GM12873 (cell line): ENCODE measurements around the gene GPR135.

Source experiments
- TF ChIP-seq, protein P1 (sequence below): IDR thresholded peaks from 2 replicates; pipeline ENCODE4 v1.5.1; 2012; ENCODE audit warnings: low read depth, mild to moderate bottlenecking, moderate library complexity, low read length, control low read depth; ENCODE audit not compliant: insufficient read depth; ENCODE audit errors: missing control alignments

The GPR135 gene, protein sequence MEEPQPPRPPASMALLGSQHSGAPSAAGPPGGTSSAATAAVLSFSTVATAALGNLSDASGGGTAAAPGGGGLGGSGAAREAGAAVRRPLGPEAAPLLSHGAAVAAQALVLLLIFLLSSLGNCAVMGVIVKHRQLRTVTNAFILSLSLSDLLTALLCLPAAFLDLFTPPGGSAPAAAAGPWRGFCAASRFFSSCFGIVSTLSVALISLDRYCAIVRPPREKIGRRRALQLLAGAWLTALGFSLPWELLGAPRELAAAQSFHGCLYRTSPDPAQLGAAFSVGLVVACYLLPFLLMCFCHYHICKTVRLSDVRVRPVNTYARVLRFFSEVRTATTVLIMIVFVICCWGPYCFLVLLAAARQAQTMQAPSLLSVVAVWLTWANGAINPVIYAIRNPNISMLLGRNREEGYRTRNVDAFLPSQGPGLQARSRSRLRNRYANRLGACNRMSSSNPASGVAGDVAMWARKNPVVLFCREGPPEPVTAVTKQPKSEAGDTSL

GRCh38 chr14:59465316-59466135 is at the start of gene GPR135:
GPR135 (minus strand) TSS chr14:59465380; CDS start chr14:59465226, 154 bp downstream.
- TF ChIP-seq, protein P1, sequence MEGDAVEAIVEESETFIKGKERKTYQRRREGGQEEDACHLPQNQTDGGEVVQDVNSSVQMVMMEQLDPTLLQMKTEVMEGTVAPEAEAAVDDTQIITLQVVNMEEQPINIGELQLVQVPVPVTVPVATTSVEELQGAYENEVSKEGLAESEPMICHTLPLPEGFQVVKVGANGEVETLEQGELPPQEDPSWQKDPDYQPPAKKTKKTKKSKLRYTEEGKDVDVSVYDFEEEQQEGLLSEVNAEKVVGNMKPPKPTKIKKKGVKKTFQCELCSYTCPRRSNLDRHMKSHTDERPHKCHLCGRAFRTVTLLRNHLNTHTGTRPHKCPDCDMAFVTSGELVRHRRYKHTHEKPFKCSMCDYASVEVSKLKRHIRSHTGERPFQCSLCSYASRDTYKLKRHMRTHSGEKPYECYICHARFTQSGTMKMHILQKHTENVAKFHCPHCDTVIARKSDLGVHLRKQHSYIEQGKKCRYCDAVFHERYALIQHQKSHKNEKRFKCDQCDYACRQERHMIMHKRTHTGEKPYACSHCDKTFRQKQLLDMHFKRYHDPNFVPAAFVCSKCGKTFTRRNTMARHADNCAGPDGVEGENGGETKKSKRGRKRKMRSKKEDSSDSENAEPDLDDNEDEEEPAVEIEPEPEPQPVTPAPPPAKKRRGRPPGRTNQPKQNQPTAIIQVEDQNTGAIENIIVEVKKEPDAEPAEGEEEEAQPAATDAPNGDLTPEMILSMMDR = no peak

- TF ChIP-seq, protein P1 = peak; percentile 66
Observed at GRCh38 chr14:59511916-59512575, 46.9 kb upstream of the GPR135 start.

GRCh38 chr14:59510966-59511365 is 45.8 kb upstream of the GPR135 start:
- TF ChIP-seq, protein P1 = no peak

GRCh38 chr14:59510001-59510400 is 44.8 kb upstream of the GPR135 start:
- TF ChIP-seq, protein P1 = no peak

DNA sequence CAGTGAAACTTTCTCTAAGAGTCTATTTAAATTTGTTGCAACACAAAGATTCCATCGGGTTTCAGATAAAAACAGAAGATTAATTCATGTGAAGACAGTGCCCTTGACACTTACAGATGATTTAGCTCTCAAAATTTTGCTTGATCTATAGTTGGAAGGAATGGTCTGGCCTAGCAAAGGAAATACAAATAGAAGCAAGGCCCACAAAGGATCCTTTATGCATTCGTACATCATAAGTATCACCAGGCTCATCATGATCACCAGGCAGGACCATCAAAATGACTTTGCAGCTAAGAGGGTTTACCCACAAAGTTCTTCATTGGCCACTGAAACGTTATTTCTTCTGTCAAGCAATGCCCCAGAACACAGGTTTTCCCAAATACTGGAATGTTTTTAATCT is 43.9 kb upstream of the GPR135 start:
- TF ChIP-seq, protein P1 = no peak

DNA sequence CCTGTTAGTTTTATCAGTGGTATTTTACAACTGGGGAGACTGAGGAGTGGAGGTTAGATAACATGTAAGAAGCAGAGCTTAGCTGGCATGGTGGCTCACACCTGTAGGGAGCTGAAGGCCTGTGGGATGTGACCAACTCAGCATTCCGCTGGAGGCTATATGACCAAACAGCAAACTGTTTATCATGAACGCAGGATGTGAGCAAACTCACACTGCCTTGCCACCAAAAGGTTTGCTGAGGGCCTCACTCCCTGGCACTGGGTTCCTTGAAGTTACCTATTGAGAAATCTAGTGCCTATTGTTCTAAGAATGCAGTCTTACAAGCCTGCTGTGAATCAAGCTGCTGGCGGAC is 42.5 kb upstream of the GPR135 start:
- TF ChIP-seq, protein P1 = no peak

DNA sequence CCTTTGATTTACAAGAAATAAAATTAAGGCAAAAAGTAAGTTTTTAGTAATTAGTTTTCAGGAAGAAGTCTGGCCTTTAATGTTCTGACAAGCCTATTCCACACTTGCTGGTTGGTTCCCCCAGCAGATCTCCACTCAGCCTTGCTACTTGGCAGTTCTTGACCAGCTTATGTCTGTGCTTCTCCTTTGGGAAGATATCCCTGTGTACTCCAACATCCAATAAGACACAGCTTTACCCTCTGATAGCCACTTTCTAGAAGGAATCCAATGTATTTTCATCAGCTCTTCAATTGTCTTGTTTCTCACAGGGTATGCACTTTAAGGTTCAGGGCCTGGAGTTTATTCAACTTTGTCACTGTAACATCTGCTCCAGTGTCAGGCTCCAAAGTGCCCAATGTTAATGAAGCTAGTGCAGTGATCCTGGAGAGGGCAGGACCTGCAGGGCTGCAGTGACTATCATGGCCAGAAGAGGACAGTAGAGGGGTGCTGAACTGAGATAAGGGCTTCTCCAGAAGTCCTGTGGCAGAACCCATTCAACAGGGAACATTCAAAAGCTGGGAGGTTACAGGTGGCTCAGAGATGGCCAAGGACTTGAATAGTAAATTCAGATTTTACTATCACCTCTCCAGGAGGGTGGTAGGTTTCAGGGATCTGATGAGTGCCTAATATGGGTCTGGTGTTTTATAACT is 42.0 kb upstream of the GPR135 start:
- TF ChIP-seq, protein P1 = peak; percentile 96
